Spleen (tissue), 11 donors: Measurements from ENCODE around the gene AP1B1. TPM values are rescaled to one million over a fixed set of nuclear protein-coding genes. Genes with fewer than 3 reads are reported as not detected.

Experiments
- DNase-seq: peaks from one replicate; pipeline ENCODE4 v3.0.0-alpha.2; 2020
- H3K27ac ChIP-seq, 8 donors: fragments of 200-600 bp; sonication (generic) in 7 of 8; 1 replicate in 4 of 8; 2 replicates in 4 of 8; pipeline versions ENCODE4 v1.5.0 to v1.8.0; 2016 to 2021; ENCODE audit warnings: inconsistent platforms in 4 of 8, mild to moderate bottlenecking in 4 of 8, moderate library complexity in 1 of 8
- H3K27me3 ChIP-seq, 7 donors: fragments of 200-600 bp; sonication (generic) in 6 of 7; replicated peaks in 1 of 7; 1 replicate in 4 of 7; 2 replicates in 3 of 7; pipeline versions ENCODE4 v1.5.0 to v1.8.0; 2016 to 2021; ENCODE audit warnings: inconsistent platforms in 3 of 7, mild to moderate bottlenecking in 1 of 7
- H3K36me3 ChIP-seq, 6 donors: fragments of 200-600 bp; sonication (generic) in 5 of 6; 1 replicate in 4 of 6; 2 replicates in 2 of 6; pipeline versions ENCODE4 v1.5.0 to v1.8.0; 2016 to 2021; ENCODE audit warnings: inconsistent platforms in 2 of 6
- H3K4me1 ChIP-seq, 6 donors: fragments of 200-600 bp; sonication (generic) in 5 of 6; 1 replicate in 3 of 6; 2 replicates in 3 of 6; pipeline versions ENCODE4 v1.5.0 to v1.8.0; 2016 to 2021; ENCODE audit warnings: inconsistent platforms in 3 of 6
- H3K4me3 ChIP-seq, 8 donors: fragments of 200-600 bp; sonication (generic) in 7 of 8; 1 replicate in 4 of 8; 2 replicates in 4 of 8; pipeline versions ENCODE4 v1.5.0 to v1.8.0; 2016 to 2021; ENCODE audit warnings: inconsistent platforms in 4 of 8, mild to moderate bottlenecking in 4 of 8, moderate library complexity in 2 of 8
- H3K9me3 ChIP-seq, 8 donors: fragments of 200-600 bp; sonication (generic) in 7 of 8; 1 replicate in 4 of 8; 2 replicates in 4 of 8; pipeline versions ENCODE4 v1.5.0 to v1.8.0; 2016 to 2021; ENCODE audit warnings: inconsistent platforms in 4 of 8
- CTCF ChIP-seq, 11 experiments: fragments of 200-600 bp in 7 of 11; fragments of 450-650 bp in 4 of 11; sonication (generic) in 4 of 11; IDR thresholded peaks in 8 of 11; conservative IDR thresholded peaks in 3 of 11; 1 replicate in 7 of 11; 2 replicates in 4 of 11; pipeline versions ENCODE4 v1.4.0 to v1.8.0; 2016 to 2021; ENCODE audit warnings: antibody characterized with exemption in 11 of 11, inconsistent platforms in 4 of 11, mild to moderate bottlenecking in 1 of 11
- POLR2A ChIP-seq, 3 donors: fragments of 450-650 bp; IDR thresholded peaks; one replicate each; pipeline ENCODE4 v1.5.1; 2017; ENCODE audit warnings: antibody characterized with exemption in 3 of 3, mild to moderate bottlenecking in 1 of 3
- POLR2AphosphoS5 ChIP-seq, 3 donors: sonication (generic); formaldehyde crosslinking; IDR thresholded peaks; one replicate each; pipeline ENCODE4 v1.5.1; 2017; ENCODE audit warnings: antibody characterized with exemption in 3 of 3
- WGBS, 5 donors: extraction: QIAGEN DNeasy Blood & Tissue Kit in 3 of 5; methylation state at CpG; one replicate each; pipeline versions ENCODE4 v1.1.5 to v1.1.7; 2013 to 2018; 5-methylcytosine and 5-hydroxymethylcytosine counted together
- intact Hi-C: fragments of 100-400 bp; cut with DNase I; formaldehyde crosslinking; loops from one replicate; pipeline ENCODE4 v1.15.0; 2023; ENCODE audit warnings: low total_unique reads
- polyA plus RNA-seq, 3 donors: library from polyadenylated mRNA; stranded (reverse); fragments of 200-250 nt; gene quantifications; one replicate each; pipeline ENCODE4 v1.2.1, GENCODE V29; 2013
- total RNA-seq, 7 donors: library from RNA; depleted of rRNA in 3 of 7; stranded (reverse); fragments of >200 nt in 3 of 7; fragmentation: NEBNext Ultra II Directional in 4 of 7; extraction: Animal tissue kit (Norgen Biotek cat#: 25700) in 4 of 7; gene quantifications; one replicate each; pipeline versions ENCODE4 v1.1.0 to v1.2.1, GENCODE V29; 2016 to 2021
- donor health status: healthy with polysubstance abuse.
- donor health status: DM: no; HTN: no; CAD: no; lungs with moderate emphysema.
- donor health status: DM: no; HTN: no; CAD: no.
- donor health status: Bipolar disorder and iron deficiency.
- donor health status: healthy.
- donor health status: DM: no; HTN: no; CAD: no.
- donor health status: DM: yes; HTN: yes; CAD: no.

Gene AP1B1
- total and polyA plus RNA-seq, 10 donors, result 43.3 to 150 (median 110) TPM

- intact Hi-C loops, result no loop called here
- DNase-seq, result no peak
- Histone ChIP-seq H3K4me1 (peaks cover 9 to 23% (median 20%) of the 10 kb centered on the region in 6 donors), H3K9me3 (no peaks in the 10 kb centered on the region), H3K27ac (no peak overlapping the region), H3K36me3 (no peaks in the 10 kb centered on the region), H3K4me3 (no peak overlapping the region), H3K27me3 (peaks cover 0 to 30% (median 25%) of the 10 kb centered on the region in 7 donors)
- no peak for TF ChIP-seq CTCF (IDR thresholded peaks at IDR 0.05 in 8 of 11, conservative IDR thresholded peaks at IDR 0.05 in 3 of 11)
- TF ChIP-seq POLR2A (IDR thresholded peaks at IDR 0.05), result no peak
- TF ChIP-seq POLR2AphosphoS5 (IDR thresholded peaks at IDR 0.05), result no peak
- 84 to 92% (median 90%) methylated on average over 2 of the region's 2 CpGs for WGBS, 5 donors
Observed at GRCh38 chr22:29319072-29319471, 69.3 kb downstream of the AP1B1 start.

GRCh38 chr22:29317827-29318454, 70.4 kb downstream of the AP1B1 start:
- no peak for DNase-seq
- Histone ChIP-seq H3K36me3 (no peaks in the 10 kb centered on the region), H3K27me3 (peaks cover 0 to 41% (median 36%) of the 10 kb centered on the region in 7 donors), H3K27ac (no peak overlapping the region), H3K9me3 (no peaks in the 10 kb centered on the region), H3K4me1 (peaks cover 9 to 34% (median 31%) of the 10 kb centered on the region in 6 donors), H3K4me3 (no peak overlapping the region)
- 90 to 95% (median 94%) methylated on average over 18 of the region's 18 CpGs for WGBS, 5 donors
- no peak for TF ChIP-seq POLR2AphosphoS5 (IDR thresholded peaks at IDR 0.05)
- no peak for TF ChIP-seq POLR2A (IDR thresholded peaks at IDR 0.05)
- TF ChIP-seq CTCF (IDR thresholded peaks at IDR 0.05 in 8 of 11, conservative IDR thresholded peaks at IDR 0.05 in 3 of 11), result no peak
- intact Hi-C loops, result no loop called here

- intact Hi-C loops, result no loop called here
- DNase-seq, result peak; percentile 60
- H3K36me3 ChIP-seq, result peaks cover 0 to 10% (median 0%) of the 10 kb centered on the region in 6 donors
- 46 to 54% (median 53%) methylated on average over 15 to 18 of the region's 18 CpGs for WGBS, 5 donors
- H3K27me3 ChIP-seq, result peaks cover 0 to 57% (median 50%) of the 10 kb centered on the region in 7 donors
- no peak for TF ChIP-seq POLR2A (IDR thresholded peaks at IDR 0.05)
- TF ChIP-seq POLR2AphosphoS5 (IDR thresholded peaks at IDR 0.05), result no peak
- TF ChIP-seq CTCF (IDR thresholded peaks at IDR 0.05 in 8 of 11, conservative IDR thresholded peaks at IDR 0.05 in 3 of 11), result no peak
- H3K4me1 ChIP-seq, result peaks cover 9 to 50% (median 38%) of the 10 kb centered on the region in 6 donors
- H3K9me3 ChIP-seq, result no peaks in the 10 kb centered on the region
- H3K4me3 ChIP-seq, result peak overlapping the region in 1 of 8 donors; percentile 67
- no peak overlapping the region for H3K27ac ChIP-seq
Observed at GRCh38 chr22:29316141-29316828, 72.1 kb downstream of the AP1B1 start.
